NT2/D1 (cell line): Measurements from ENCODE around the gene MEIS2.

Experiments
- SUZ12 ChIP-seq: IDR thresholded peaks from 2 replicates; pipeline ENCODE4 v1.6.1; 2011; ENCODE audit not compliant: insufficient read length, insufficient read depth; ENCODE audit errors: extremely low read depth
- YY1 ChIP-seq: IDR thresholded peaks from 2 replicates; pipeline ENCODE4 v1.6.1; 2011; ENCODE audit not compliant: insufficient read length, insufficient read depth
- ZNF274 ChIP-seq: IDR thresholded peaks from 2 replicates; pipeline ENCODE4 v1.6.1; 2011; ENCODE audit warnings: mild to moderate bottlenecking, low read depth, low read length

DNA sequence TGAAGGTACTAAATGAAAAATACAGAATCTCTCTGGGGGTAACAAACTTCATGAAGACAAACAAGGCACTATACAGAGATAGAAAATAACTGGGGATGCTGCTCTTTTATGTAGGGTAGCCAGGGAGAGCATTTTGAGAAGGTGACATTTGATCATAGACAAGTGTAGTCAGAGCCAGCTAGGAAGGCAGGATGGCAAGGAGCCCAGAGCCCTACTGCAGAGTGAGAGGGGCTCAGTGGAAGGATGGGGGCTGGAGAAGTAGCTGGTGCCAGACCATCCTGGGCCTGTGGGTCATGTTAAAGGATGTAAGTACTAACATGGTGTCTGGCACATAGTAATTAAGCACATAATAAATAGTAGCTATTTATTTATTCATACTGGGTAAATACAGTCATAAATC lies 133.6 kb downstream of the MEIS2 start:
- TF ChIP-seq YY1 (no peak), ZNF274 (no peak), SUZ12 (no peak)
